Lung (tissue), 16 donors: ENCODE data around the gene PLAU. TPM values are rescaled to one million over a fixed set of nuclear protein-coding genes. Genes with fewer than 3 reads are reported as not detected.

Experiments
- ATAC-seq: fragments of 200-7000 bp; cut with Tn5 transposase; one replicate; pipeline ENCODE4 v1.9.1; 2020; ENCODE audit warnings: moderate number of reproducible peaks; ENCODE audit not compliant: insufficient read depth, low FRiP score
- DNase-seq, 3 donors: peaks; one replicate each; pipeline ENCODE4 v3.0.0-alpha.2; 2013 to 2017
- H3K27ac ChIP-seq, 2 donors: one replicate each; pipeline ENCODE4 v1.5.1; 2013; ENCODE audit warnings: mild to moderate bottlenecking in 2 of 2, moderate library complexity in 2 of 2, control low read depth in 1 of 2, inconsistent platforms in 1 of 2, low read depth in 1 of 2, low read length in 1 of 2
- H3K27me3 ChIP-seq, 3 donors: one replicate each; pipeline ENCODE4 v1.5.1; 2013; ENCODE audit warnings: low read length in 2 of 3; ENCODE audit not compliant: control insufficient read depth in 3 of 3, insufficient read depth in 3 of 3
- H3K36me3 ChIP-seq, 4 donors: one replicate each; pipeline ENCODE4 v1.5.1; 2013; ENCODE audit warnings: low read length in 4 of 4, mild to moderate bottlenecking in 1 of 4, moderate library complexity in 1 of 4; ENCODE audit not compliant: control insufficient read depth in 4 of 4, insufficient read depth in 4 of 4
- H3K4me1 ChIP-seq, 5 donors: one replicate each; pipeline ENCODE4 v1.5.1; 2013; ENCODE audit warnings: low read length in 5 of 5, mild to moderate bottlenecking in 2 of 5, moderate library complexity in 1 of 5; ENCODE audit not compliant: control insufficient read depth in 5 of 5, insufficient read depth in 5 of 5
- H3K4me3 ChIP-seq: one replicate; pipeline ENCODE4 v1.5.1; 2013; ENCODE audit warnings: mild to moderate bottlenecking, control low read depth, moderate library complexity
- H3K9ac ChIP-seq, 2 donors: one replicate each; pipeline ENCODE4 v1.5.1; 2013; ENCODE audit warnings: low read length in 2 of 2, control low read depth in 1 of 2; ENCODE audit not compliant: insufficient read depth in 1 of 2
- H3K9me3 ChIP-seq, 4 donors: one replicate each; pipeline ENCODE4 v1.5.1; 2013; ENCODE audit warnings: low read length in 3 of 4, mild to moderate bottlenecking in 1 of 4, moderate library complexity in 1 of 4; ENCODE audit not compliant: control insufficient read depth in 4 of 4, insufficient read depth in 3 of 4
- WGBS, 2 donors: extraction: QIAGEN DNeasy Blood & Tissue Kit; methylation state at CpG; one replicate each; pipeline ENCODE4 v1.1.7; 2013; 5-methylcytosine and 5-hydroxymethylcytosine counted together
- long read RNA-seq, 5 donors: transcript quantifications; one replicate each; lab custom pipeline, GENCODE V29; 2026
- polyA plus RNA-seq, 2 donors: library from polyadenylated mRNA; stranded (reverse); fragments of 200-250 nt; gene quantifications; one replicate each; pipeline ENCODE4 v1.2.1, GENCODE V29; 2013
- total RNA-seq, 2 donors: library from RNA; depleted of rRNA in 1 of 2; stranded (reverse); fragments of >200 nt in 1 of 2; gene quantifications; one replicate each; pipeline ENCODE4 v1.2.1, GENCODE V29; 2014 to 2021
- TF ChIP-seq, protein P1 (sequence below): IDR thresholded peaks from 2 replicates; pipeline ENCODE4 v1.5.1; 2012; ENCODE audit warnings: mild to moderate bottlenecking; ENCODE audit errors: control extremely low read depth, extremely low read depth
- donor health status: control.
- donor health status: control.
- donor health status: Bipolar disorder and iron deficiency.
- donor health status: healthy.
- donor health status: DM: yes; HTN: yes; CAD: no.

Gene PLAU
- 10 to 100 TPM; 13.5 to 23.0 TPM for total RNA-seq
- 10 to 100 TPM; 11.6 to 36.7 TPM for polyA plus RNA-seq
- long read RNA-seq, donor 1, partial matches to known transcripts, result 0 of 1 reads
- long read RNA-seq, donor 1, other reads (novel, unspliced or antisense), result 0 of 1 reads
- long read RNA-seq, donor 2, result 0 reads
- long read RNA-seq, donor 3, result 0 reads
- long read RNA-seq, donor 4, result 0 reads
- long read RNA-seq, donor 5, partial matches to known transcripts, result 0 of 1 reads
- long read RNA-seq, donor 5, other reads (novel, unspliced or antisense), result 0 of 1 reads

DNA sequence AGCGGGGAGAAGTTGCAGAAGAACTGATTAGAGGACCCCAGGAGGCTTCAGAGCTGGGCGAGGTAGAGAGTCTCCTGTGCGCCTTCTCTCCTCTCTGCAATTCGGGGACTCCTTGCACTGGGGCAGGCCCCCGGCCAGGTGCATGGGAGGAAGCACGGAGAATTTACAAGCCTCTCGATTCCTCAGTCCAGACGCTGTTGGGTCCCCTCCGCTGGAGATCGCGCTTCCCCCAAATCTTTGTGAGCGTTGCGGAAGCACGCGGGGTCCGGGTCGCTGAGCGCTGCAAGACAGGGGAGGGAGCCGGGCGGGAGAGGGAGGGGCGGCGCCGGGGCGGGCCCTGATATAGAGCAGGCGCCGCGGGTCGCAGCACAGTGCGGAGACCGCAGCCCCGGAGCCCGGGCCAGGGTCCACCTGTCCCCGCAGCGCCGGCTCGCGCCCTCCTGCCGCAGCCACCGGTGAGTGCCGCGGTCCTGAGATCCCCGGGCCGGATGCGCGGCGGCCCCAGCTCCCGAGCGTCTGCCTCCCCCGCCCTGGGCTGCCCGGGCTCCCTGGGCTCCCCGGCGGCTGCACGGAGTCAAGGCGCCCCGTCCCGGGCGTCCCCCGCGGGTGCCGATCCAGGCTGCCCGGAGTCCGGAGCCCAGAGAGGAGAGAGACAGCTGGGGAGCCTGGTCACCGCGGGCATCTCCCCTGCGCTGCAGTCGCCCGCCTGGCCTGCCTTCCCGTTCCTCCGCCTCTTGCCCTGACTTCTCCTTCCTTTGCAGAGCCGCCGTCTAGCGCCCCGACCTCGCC lies at the start of gene PLAU:
PLAU (plus strand) TSS at position 369 of the 789 bp plus-strand sequence. CDS start 424 bp downstream, outside the sequence.
- Histone ChIP-seq H3K27ac (peak within 1 kb of the TSS; percentile 59 to 68), H3K4me1 (peaks cover 0 to 25% (median 9%) of the 10 kb centered on the region in 5 donors), H3K27me3 (peaks cover 0 to 25% (median 17%) of the 10 kb centered on the region in 3 donors), H3K4me3 (peak within 1 kb of the TSS; percentile 59), H3K9me3 (no peaks in the 10 kb centered on the region), H3K36me3 (peaks cover 0 to 6% (median 0%) of the 10 kb centered on the region in 4 donors), H3K9ac (no peak within 1 kb of the TSS)
- TF ChIP-seq, protein P1, sequence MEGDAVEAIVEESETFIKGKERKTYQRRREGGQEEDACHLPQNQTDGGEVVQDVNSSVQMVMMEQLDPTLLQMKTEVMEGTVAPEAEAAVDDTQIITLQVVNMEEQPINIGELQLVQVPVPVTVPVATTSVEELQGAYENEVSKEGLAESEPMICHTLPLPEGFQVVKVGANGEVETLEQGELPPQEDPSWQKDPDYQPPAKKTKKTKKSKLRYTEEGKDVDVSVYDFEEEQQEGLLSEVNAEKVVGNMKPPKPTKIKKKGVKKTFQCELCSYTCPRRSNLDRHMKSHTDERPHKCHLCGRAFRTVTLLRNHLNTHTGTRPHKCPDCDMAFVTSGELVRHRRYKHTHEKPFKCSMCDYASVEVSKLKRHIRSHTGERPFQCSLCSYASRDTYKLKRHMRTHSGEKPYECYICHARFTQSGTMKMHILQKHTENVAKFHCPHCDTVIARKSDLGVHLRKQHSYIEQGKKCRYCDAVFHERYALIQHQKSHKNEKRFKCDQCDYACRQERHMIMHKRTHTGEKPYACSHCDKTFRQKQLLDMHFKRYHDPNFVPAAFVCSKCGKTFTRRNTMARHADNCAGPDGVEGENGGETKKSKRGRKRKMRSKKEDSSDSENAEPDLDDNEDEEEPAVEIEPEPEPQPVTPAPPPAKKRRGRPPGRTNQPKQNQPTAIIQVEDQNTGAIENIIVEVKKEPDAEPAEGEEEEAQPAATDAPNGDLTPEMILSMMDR, result no peak
- DNase-seq (peak; percentile 42 to 52 (median 52)), ATAC-seq (peak; percentile 3)
- 1 to 2% methylated on average over 41 to 74 of the region's 74 CpGs for WGBS, 2 donors

DNA sequence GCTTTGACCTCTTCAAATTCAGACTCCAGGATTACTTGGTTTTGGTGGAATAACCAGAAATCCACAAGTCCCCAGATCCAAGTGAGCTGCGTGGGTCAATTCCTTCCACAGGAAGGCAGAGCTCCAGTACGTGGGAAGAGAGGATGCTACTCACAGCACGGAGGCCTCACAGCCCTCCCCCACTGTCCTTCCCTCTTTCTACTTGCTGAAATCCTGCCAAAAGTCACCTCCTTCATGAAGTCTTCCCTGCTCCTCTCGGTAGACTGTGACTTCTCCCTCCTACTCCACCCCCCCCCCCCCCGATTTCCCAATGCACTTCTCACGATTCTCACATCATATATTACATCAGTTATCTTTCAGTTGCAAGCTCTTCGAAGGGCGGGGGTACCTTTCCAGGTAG lies 48.9 kb upstream of the PLAU start:
- TF ChIP-seq, protein P1, result no peak
- 31 to 61% methylated on average over 8 of the region's 8 CpGs for WGBS, 2 donors
- H3K9ac ChIP-seq, result no peak overlapping the region
- H3K27ac ChIP-seq, result no peak overlapping the region
- peaks cover 0 to 26% (median 0%) of the 10 kb centered on the region in 5 donors for H3K4me1 ChIP-seq
- peaks cover 0 to 25% (median 5%) of the 10 kb centered on the region in 4 donors for H3K36me3 ChIP-seq
- ATAC-seq (no peak), DNase-seq (no peak)
- no peaks in the 10 kb centered on the region for H3K27me3 ChIP-seq
- no peak overlapping the region for H3K4me3 ChIP-seq
- H3K9me3 ChIP-seq, result no peaks in the 10 kb centered on the region

DNA sequence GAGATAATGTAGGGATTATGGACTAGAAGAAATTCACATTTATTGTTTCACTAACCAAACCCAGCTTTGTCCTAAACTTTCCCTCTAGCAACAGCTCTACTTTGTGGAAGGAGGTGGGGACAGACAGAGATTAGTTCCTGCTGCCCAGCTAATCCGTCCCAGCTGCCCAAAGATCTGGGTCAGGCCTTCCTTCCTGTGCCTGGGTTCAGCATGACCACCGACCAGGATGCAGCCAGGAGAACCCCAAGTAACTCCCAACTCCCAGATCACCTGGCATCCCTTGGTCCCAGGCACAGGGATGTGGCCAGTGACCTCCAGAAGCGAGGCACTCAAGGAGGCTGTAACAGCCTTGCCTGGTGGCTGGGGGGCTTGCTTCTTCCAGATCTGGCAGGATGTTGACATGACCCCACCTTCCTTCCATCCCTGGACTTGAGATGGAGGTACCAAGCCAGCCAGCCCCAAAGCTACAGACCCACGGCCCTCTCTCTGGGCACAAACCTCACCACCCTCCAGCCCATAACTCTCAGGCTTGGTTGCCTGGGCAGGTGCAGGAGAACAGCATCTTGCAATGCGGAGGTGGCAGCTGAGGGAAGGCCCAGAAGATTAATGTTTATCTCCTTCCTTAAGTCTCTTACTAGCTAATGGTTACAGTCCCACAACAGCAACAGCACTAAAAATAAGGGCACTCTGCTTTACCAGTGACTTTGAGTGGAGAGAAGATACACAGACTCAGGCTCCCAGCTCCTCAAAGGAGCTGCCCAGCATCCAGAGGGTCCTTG lies 47.7 kb upstream of the PLAU start:
- no peaks in the 10 kb centered on the region for H3K27me3 ChIP-seq
- H3K4me1 ChIP-seq, result peaks cover 0 to 26% (median 0%) of the 10 kb centered on the region in 5 donors
- H3K36me3 ChIP-seq, result peaks cover 0 to 27% (median 5%) of the 10 kb centered on the region in 4 donors
- 59 to 71% methylated on average over 5 of the region's 5 CpGs for WGBS, 2 donors
- DNase-seq (no peak), ATAC-seq (no peak)
- peak overlapping the region in 1 of 2 donors; percentile 34 for H3K27ac ChIP-seq
- H3K9me3 ChIP-seq, result no peaks in the 10 kb centered on the region
- H3K9ac ChIP-seq, result no peak overlapping the region
- TF ChIP-seq, protein P1, result no peak
- H3K4me3 ChIP-seq, result no peak overlapping the region
